ENCODE results near the gene H1-8.

The H1-8 gene

DNA sequence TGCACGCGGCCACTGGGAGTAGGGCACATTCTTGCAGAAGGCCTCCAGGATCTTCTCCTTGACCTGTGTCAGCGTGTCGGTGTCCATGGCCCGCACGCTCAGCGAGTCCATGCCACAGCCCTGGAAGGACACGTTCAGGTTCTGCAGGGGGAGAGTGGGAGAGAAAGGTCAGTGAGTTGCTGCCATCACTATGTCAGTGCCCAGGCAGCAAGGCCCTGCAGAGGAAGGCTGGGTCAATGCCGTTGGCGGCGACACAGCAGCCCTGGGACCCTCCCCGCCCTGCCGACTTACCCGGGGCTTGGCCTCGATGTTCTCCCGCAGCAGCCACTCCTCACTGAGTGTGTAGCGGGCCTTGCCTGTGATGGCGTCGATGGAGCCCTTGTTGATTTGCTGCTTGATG is 19.8 kb downstream of the H1-8 start:
- no peaks in the 10 kb centered on the region for H3K4me1 ChIP-seq (ENCODE audit: insufficient read depth, poor library complexity, severe bottlenecking)
- no peak for DNase-seq (ENCODE audit: low spot score)
- H3K36me3 ChIP-seq (ENCODE audit: low read depth), result no peaks in the 10 kb centered on the region
- no peak for TF ChIP-seq CTCF (IDR thresholded peaks at IDR 0.05; ENCODE audit: poor library complexity, severe bottlenecking)
- H3K27ac ChIP-seq (ENCODE audit: poor library complexity, severe bottlenecking), result no peak overlapping the region
- no peaks in the 10 kb centered on the region for H3K27me3 ChIP-seq (ENCODE audit: insufficient read depth, poor library complexity, severe bottlenecking)
- ATAC-seq (ENCODE audit: low read depth), result no peak
- no peak overlapping the region for H3K4me3 ChIP-seq (ENCODE audit: severe bottlenecking)
- no peaks in the 10 kb centered on the region for H3K9me3 ChIP-seq (ENCODE audit: severe bottlenecking)

DNA sequence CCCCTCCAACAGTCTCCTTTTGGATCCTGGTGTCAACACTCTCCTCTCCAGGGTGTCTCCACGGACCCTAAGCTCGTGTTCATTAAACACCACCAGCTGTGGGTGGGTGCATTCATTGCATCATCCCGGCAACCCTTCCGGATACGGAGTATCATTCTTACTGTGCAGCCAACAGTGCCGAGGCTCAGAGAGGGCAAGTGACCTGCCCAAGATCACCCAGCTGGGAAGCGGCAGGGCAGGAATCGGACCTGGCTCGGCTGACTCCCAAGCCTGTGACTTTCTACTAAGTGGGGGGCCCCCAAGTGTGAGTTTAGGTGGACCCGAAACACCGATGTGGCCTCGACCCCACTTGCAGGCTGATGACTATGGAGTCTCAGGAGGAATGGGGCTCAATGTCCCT is 20.4 kb downstream of the H1-8 start:
- DNase-seq (ENCODE audit: low spot score), result no peak
- Histone ChIP-seq H3K27ac (ENCODE audit: poor library complexity, severe bottlenecking) (no peak overlapping the region), H3K36me3 (ENCODE audit: low read depth) (no peaks in the 10 kb centered on the region), H3K27me3 (ENCODE audit: insufficient read depth, poor library complexity, severe bottlenecking) (no peaks in the 10 kb centered on the region), H3K4me3 (ENCODE audit: severe bottlenecking) (no peak overlapping the region), H3K4me1 (ENCODE audit: insufficient read depth, poor library complexity, severe bottlenecking) (no peaks in the 10 kb centered on the region), H3K9me3 (ENCODE audit: severe bottlenecking) (no peaks in the 10 kb centered on the region)
- no peak for ATAC-seq (ENCODE audit: low read depth)
- TF ChIP-seq CTCF (IDR thresholded peaks at IDR 0.05; ENCODE audit: poor library complexity, severe bottlenecking), result no peak

- no peak for TF ChIP-seq CTCF (IDR thresholded peaks at IDR 0.05; ENCODE audit: poor library complexity, severe bottlenecking)
- Histone ChIP-seq H3K36me3 (ENCODE audit: low read depth) (no peaks in the 10 kb centered on the region), H3K4me1 (ENCODE audit: insufficient read depth, poor library complexity, severe bottlenecking) (no peaks in the 10 kb centered on the region), H3K9me3 (ENCODE audit: severe bottlenecking) (no peaks in the 10 kb centered on the region), H3K4me3 (ENCODE audit: severe bottlenecking) (no peak overlapping the region), H3K27ac (ENCODE audit: poor library complexity, severe bottlenecking) (no peak overlapping the region), H3K27me3 (ENCODE audit: insufficient read depth, poor library complexity, severe bottlenecking) (no peaks in the 10 kb centered on the region)
- no peak for DNase-seq (ENCODE audit: low spot score)
- ATAC-seq (ENCODE audit: low read depth), result no peak
Observed at GRCh38 chr3:129563850-129564535, 21.0 kb downstream of the H1-8 start.

DNA sequence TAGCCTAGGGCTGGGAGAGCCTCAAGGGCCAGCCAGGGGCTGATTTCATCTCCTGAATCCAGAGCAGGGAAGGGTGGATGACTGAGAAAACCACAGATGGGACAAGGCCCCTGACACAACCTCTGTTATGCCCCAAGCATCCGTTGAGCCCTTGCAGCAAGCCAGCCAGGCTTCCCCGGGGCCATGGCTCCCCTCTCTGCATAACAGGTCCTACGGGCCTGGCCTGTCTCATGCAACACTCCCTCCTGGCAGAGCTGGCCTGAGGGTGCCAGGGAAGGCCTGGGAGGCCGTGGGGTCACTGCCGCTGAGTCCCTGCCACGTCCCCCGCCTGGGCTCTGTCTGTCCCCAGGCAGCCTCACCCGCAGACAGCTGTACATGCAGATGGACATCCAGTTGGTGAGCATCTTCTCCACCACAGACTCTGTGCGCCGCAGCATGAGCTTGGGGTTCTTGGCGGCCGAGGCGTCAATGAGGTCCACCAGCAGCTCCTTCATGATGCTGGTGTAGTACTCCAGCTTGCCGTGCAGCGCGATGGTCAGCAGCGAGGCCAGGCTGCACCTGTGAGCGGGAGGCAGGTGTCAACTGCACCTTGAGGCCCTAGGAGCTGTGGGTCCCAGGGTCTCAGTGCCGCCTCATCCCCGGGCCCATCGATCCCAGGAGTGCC is 22.1 kb downstream of the H1-8 start:
- TF ChIP-seq CTCF (IDR thresholded peaks at IDR 0.05; ENCODE audit: poor library complexity, severe bottlenecking), result no peak
- ATAC-seq (ENCODE audit: low read depth) (no peak), DNase-seq (ENCODE audit: low spot score) (no peak)
- H3K9me3 ChIP-seq (ENCODE audit: severe bottlenecking), result no peaks in the 10 kb centered on the region
- no peaks in the 10 kb centered on the region for H3K27me3 ChIP-seq (ENCODE audit: insufficient read depth, poor library complexity, severe bottlenecking)
- no peak overlapping the region for H3K4me3 ChIP-seq (ENCODE audit: severe bottlenecking)
- no peaks in the 10 kb centered on the region for H3K36me3 ChIP-seq (ENCODE audit: low read depth)
- H3K27ac ChIP-seq (ENCODE audit: poor library complexity, severe bottlenecking), result no peak overlapping the region
- no peaks in the 10 kb centered on the region for H3K4me1 ChIP-seq (ENCODE audit: insufficient read depth, poor library complexity, severe bottlenecking)

GRCh38 chr3:129565902-129566301 is 22.9 kb downstream of the H1-8 start:
- no peak for TF ChIP-seq CTCF (IDR thresholded peaks at IDR 0.05; ENCODE audit: poor library complexity, severe bottlenecking)
- Histone ChIP-seq H3K9me3 (ENCODE audit: severe bottlenecking) (no peaks in the 10 kb centered on the region), H3K4me3 (ENCODE audit: severe bottlenecking) (no peak overlapping the region), H3K27ac (ENCODE audit: poor library complexity, severe bottlenecking) (no peak overlapping the region), H3K4me1 (ENCODE audit: insufficient read depth, poor library complexity, severe bottlenecking) (no peaks in the 10 kb centered on the region), H3K36me3 (ENCODE audit: low read depth) (no peaks in the 10 kb centered on the region), H3K27me3 (ENCODE audit: insufficient read depth, poor library complexity, severe bottlenecking) (no peaks in the 10 kb centered on the region)
- ATAC-seq (ENCODE audit: low read depth) (no peak), DNase-seq (ENCODE audit: low spot score) (no peak)

Measured in RWPE2 (cell line).